GM21367 (cell line): Measurements from ENCODE around the gene TBCK.

Experiments used
- ATAC-seq: cut with Tn5 transposase; IDR thresholded peaks from one replicate; pipeline ENCODE4 v1.9.1; 2021; ENCODE audit not compliant: unreplicated experiment

Gene TBCK

GRCh38 chr4:106315968-106316772 is at the start of gene TBCK, which contains the start of gene AIMP1:
Gene TBCK, minus strand, starts transcription at chr4:106316209. Its CDS starts 7,249 bp downstream, at chr4:106308960.
Gene AIMP1, plus strand, starts transcription at chr4:106316550. Its CDS starts 8,460 bp downstream, at chr4:106325010.
- ATAC-seq, result peak; percentile 84

GRCh38 chr4:106365613-106366012 is 49.6 kb upstream of the TBCK start:
- ATAC-seq, result no peak

- ATAC-seq, result no peak
These were observed 48.3 kb upstream of the TBCK start for GRCh38 chr4:106364282-106364681.

GRCh38 chr4:106362086-106362825 is 46.2 kb upstream of the TBCK start:
- no peak for ATAC-seq

GRCh38 chr4:106358899-106359298 is 42.9 kb upstream of the TBCK start:
- ATAC-seq, result no peak

GRCh38 chr4:106355193-106355592 is 39.2 kb upstream of the TBCK start:
- no peak for ATAC-seq

GRCh38 chr4:106353786-106354185 is 37.8 kb upstream of the TBCK start:
- ATAC-seq, result no peak

GRCh38 chr4:106351016-106351415 is 35.0 kb upstream of the TBCK start:
- no peak for ATAC-seq

GRCh38 chr4:106347167-106347566 is 31.2 kb upstream of the TBCK start:
- no peak for ATAC-seq

- no peak for ATAC-seq
These were observed 28.6 kb upstream of the TBCK start for GRCh38 chr4:106344647-106344970.

GRCh38 chr4:106343865-106344646 is 28.0 kb upstream of the TBCK start:
- no peak for ATAC-seq

GRCh38 chr4:106340774-106341173 is 24.8 kb upstream of the TBCK start:
- ATAC-seq, result no peak

GRCh38 chr4:106339431-106339830 is 23.4 kb upstream of the TBCK start:
- no peak for ATAC-seq

- ATAC-seq, result no peak
These were observed 22.7 kb upstream of the TBCK start for GRCh38 chr4:106338671-106339070.

- no peak for ATAC-seq
These were observed 21.9 kb upstream of the TBCK start for GRCh38 chr4:106337916-106338315.

- no peak for ATAC-seq
These were observed 20.6 kb upstream of the TBCK start for GRCh38 chr4:106336618-106337017.

GRCh38 chr4:106334741-106335470 is 18.9 kb upstream of the TBCK start:
- ATAC-seq, result no peak

GRCh38 chr4:106333186-106333585 is 17.2 kb upstream of the TBCK start:
- ATAC-seq, result no peak

GRCh38 chr4:106329041-106329618 is 13.1 kb upstream of the TBCK start:
- peak; percentile 87 for ATAC-seq

- ATAC-seq, result no peak
These were observed 9.8 kb upstream of the TBCK start for GRCh38 chr4:106325800-106326199.
